Activated naive CD4-positive, alpha-beta T cell (primary cell): ENCODE results near the gene CD3E.
A peak's percentile ranks its signal among the peaks of the same experiment; 100 is the strongest.
"Not testable (repeated sequence)": the region's sequence is repeated elsewhere in the genome, so short reads cannot be mapped to it uniquely, and the experiment has no call there.

ENCODE experiments used
- DNase-seq, 4 experiments: peaks; one replicate each; lab custom pipeline; 2025; lab: John Stamatoyannopoulos, UW

The CD3E gene

GRCh38 chr11:118291477-118292135, 12.9 kb upstream of the CD3E start:
- no peak for DNase-seq

DNA sequence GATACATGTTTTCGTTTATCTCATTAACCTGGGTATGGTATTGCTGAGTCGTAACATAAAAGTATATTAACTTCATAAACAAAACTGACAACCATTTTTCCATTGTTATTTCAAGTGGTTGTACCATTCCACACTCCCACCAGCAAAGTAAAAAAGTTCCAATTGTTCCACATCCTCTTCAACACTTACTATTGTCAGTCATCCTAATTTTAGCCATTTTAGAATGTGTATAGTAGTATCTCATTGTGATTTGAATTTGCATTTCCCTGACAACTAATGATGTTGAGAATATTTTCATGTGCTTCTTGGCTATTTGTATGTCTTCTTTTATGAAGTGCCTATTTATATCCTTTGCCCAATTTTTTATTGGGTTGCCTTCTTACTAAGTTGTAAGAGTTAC, 10.5 kb upstream of the CD3E start:
- DNase-seq = no peak

- DNase-seq = no peak
Observed at GRCh38 chr11:118295199-118295598, 9.3 kb upstream of the CD3E start.

GRCh38 chr11:118295815-118296454, 8.6 kb upstream of the CD3E start:
- no peak for DNase-seq

DNA sequence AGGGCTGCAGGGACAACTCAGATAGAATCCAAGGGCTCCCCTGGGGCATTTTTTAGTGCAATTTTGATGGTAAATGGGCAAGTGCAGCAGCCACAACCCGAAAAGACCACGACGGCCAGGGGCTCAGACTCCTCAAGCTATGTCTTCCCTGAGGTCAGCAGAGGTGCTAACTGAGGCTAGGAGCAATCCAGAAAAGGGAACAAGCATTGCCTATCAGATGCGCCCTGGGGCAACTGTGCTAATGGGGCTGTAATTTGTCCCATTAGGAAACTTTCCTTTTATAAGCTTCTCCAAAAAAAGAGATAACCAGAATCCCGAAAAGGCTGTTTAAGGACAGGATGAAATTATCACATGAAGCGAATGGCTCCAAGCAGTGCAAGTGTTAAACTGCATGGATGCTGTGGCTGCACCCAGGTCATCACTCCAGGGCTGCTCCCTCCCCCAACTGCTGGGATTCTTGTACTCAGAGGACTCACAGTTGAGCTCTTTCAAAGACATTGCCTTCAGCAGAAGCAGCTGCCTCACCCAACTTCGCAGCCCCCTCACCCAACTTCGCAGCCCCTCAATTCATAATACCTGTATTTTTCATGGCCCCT, 2.8 kb upstream of the CD3E start:
- no peak for DNase-seq

DNA sequence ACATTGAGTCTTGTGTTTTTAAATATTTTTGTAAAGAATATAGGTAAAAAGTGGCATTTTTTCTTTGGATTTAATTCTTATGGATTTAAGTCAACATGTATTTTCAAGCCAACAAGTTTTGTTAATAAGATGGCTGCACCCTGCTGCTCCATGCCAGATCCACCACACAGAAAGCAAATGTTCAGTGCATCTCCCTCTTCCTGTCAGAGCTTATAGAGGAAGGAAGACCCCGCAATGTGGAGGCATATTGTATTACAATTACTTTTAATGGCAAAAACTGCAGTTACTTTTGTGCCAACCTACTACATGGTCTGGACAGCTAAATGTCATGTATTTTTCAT, 333 bp upstream of the CD3E start:
- DNase-seq = no peak

DNA sequence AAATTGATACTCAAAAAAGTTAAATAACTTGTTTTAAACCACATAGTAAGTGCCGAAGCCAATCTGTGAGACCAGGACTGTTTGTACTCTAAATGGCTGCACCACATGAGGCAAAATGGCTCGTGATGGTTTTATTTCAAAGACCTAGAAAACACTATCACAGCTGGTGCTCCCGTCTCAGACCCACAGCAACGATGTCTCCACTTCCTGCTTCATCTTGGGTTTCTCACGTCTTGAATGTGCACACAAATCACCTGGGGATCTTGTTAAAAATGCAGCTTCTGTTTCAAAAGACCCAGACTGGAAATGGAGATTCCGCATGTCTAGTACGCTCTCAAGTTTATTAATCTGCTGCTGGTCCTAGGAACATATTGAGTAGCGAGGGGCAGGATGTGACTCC, 1.2 kb downstream of the CD3E start:
- peak in 2 of 4 experiments; percentile 17 to 29 for DNase-seq

DNA sequence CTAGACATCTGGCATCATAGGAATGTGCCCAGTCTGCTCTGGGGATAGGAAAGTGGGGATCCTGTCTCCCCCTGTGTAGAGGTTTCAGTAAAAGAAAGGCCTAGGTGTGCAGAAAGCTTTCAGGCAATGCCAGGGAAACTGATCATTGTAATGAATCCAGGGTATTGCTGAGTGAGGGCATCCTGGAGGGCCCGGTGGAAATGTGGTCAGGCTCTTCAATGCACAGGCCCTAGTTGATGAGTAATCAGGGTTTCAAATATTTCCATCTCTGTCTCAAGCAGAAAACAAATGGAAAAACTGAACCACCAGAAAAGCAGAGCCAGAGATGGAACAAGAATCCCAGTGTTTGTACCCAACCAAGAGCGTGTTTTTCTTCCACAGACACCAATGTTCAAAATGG, 2.0 kb downstream of the CD3E start:
- no peak for DNase-seq

DNA sequence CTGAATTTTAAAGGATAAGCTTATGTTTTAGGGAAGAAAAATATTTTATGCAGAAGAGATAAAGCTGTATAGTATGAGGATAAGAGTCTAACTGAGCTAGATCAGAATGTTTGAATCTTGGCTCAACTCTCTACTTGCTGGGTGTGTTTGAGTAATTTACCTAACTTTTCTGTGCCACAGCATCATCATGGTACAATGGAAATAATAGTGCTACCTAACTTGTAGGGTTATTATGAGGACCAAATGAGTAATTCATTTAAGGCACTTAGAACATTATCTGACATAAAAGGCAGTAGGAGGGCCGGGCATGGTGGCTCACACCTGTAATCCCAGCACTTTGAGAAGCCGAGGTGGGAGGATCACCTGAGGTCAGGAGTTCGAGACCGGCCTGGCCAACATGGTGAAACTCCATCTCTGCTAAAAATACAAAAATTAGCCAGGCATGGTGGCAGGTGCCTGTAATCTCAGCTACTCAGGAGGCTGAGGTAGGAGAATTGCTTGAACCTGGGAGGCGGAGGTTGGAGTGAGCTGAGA, 4.5 kb downstream of the CD3E start:
- DNase-seq = not testable (repeated sequence)

DNA sequence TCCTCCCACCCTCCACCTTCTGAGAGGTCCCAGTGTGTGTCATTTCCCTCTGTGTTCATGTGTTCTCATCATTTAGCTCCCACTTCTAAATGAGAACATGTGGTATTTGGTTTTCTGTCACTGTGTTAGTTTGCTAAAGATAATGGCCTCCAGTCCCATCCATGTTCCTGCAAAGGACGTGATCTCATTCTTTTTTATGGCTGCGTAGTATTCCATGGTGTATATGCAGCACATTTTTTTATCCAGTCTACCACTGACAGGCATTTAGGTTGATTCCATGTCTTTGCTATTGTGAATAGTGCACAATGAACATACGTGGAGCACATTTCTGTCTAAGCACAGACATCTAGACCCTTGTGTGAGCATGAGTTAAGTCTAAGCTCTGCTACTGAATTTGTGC, 5.7 kb downstream of the CD3E start:
- no peak for DNase-seq

- DNase-seq = no peak
Observed at GRCh38 chr11:118310781-118311485, 6.4 kb downstream of the CD3E start.

GRCh38 chr11:118311518-118311917, 7.0 kb downstream of the CD3E start:
- DNase-seq = no peak

- DNase-seq = no peak
Observed at GRCh38 chr11:118312328-118312727, 7.8 kb downstream of the CD3E start.

- no peak for DNase-seq
Observed at GRCh38 chr11:118313242-118313641, 8.7 kb downstream of the CD3E start.

- no peak for DNase-seq
Observed at GRCh38 chr11:118314988-118315411, 10.5 kb downstream of the CD3E start.

DNA sequence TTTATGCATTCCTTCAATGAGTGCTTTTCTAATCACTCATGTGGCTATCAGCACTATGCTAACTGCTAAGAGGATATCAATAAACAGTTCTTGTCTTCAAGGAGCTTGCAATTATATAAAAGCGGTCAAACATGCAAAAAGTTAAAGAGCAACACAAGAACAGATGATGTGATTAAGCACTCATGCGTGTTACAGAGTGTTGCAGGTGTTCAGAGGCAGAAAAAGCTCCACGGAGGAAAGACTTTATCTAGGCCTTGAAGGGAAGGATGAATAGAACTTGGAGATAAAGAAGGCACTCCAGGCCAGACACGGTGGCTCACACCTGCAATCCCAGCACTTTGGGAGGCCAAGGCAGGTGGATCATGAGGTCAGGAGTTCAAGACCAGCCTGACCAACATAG, 13.6 kb downstream of the CD3E start:
- DNase-seq = no peak

DNA sequence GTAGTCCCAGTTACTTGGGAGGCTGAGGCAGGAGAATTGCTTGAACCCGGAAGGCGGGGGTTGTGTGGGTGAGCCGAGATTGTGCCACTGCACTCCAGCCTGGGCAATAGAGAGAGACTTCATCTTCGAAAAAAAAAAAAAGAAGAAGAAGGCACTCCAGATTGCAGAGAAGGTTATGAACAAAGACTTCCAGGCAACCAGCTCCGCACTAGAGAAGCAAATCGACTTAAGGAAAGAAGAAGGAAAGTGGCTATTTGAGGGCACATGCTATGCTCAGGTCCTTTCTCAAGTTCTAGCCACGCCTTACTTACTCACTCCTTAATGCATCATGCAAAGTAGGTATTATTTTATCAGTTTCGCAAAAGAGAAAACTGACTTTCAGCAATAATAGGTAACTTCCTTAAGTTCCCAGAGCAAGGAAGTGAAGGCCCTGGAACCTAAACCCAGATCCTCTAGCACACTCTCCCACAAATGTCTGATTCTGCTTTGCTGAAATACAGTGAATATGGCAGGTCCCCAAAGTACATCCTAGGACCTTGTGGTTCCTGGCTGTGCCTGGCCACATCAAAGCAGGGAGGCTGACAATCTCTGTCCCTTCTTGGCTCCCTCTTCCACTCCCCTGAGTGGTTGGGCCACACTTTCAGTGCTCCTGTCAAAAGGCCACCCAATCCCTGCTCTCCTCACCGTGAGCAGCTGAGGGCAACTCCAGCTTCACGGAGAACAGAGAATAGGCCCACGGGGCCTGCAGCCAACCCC, 14.2 kb downstream of the CD3E start:
- DNase-seq = no peak

DNA sequence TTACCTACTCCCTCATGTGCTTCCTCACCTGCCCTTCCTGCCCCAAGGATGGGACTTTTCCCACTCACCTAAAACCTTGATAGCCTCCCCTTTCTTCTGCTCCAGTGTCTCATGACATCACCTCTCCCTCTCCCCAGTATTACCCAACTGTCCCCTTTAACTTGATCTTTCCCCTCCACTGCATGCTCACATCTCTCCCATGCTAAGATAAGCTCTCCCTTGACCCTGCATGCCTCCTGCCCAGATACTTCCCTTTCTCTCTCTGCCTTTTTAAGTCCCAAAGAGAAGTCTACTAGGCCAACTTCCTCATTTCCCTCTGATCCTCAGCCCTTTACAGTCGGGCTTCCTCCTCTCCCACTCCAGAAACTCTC, 14.8 kb downstream of the CD3E start:
- DNase-seq = no peak

- no peak for DNase-seq
Observed at GRCh38 chr11:118320515-118320914, 16.0 kb downstream of the CD3E start.

DNA sequence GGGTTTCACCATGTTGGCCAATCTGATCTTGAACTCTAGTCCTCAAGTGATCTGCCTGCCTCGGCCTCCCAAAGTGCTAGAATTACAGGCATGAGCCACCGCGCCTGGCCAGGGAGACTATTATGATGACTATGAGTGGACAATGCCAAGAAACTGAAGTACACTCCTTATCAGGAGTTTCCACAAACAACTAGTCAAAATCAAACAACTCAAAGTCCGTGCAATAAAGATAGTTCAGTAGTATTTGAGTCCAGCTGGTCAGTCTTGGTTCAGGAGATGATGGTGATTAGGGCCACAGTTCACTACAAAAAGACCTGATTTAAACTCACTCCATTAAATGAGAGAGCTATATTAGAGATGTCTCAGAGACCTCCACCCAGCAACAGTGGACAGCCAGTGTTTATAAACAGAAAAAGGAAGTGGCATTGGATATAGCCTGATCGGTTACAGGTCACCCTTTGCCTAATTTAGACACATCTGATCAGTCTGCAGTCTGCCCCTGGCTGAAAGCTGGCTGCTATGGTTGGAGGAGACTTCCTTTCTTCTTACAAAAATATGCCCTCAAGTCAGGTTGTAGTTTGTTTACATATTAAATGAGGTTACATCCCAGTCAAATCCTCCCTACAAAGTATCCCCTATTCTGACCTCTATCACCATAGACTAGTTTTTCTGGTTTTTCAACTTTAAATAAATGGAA, 17.0 kb downstream of the CD3E start:
- no peak for DNase-seq

GRCh38 chr11:118322721-118323120, 18.2 kb downstream of the CD3E start:
- no peak for DNase-seq

GRCh38 chr11:118325283-118325682, 20.8 kb downstream of the CD3E start:
- no peak for DNase-seq
